ENCODE measurements around the gene TPI1.
"Not testable (repeated sequence)": the region's sequence is repeated elsewhere in the genome, so short reads cannot be mapped to it uniquely, and the experiment has no call there.

TPI1 gene

GRCh38 chr12:6869049-6870021 is 2.0 kb downstream of the TPI1 start:
- no peak for DNase-seq

GRCh38 chr12:6870304-6870703 is 3.0 kb downstream of the TPI1 start:
- DNase-seq = not testable (repeated sequence)

- no peak for DNase-seq
These were observed 4.0 kb downstream of the TPI1 start for GRCh38 chr12:6871052-6871957.

GRCh38 chr12:6872073-6873048 is 5.0 kb downstream of the TPI1 start:
- DNase-seq = peak; percentile 52

GRCh38 chr12:6873094-6874014 is 6.0 kb downstream of the TPI1 start, which contains the start of gene SPSB2:
TSS of gene SPSB2 (minus strand) at chr12:6873303. CDS start at chr12:6872901, 402 bp downstream.
- peak; percentile 97 for DNase-seq

GRCh38 chr12:6874015-6874368 is 6.7 kb downstream of the TPI1 start:
- not testable (repeated sequence) for DNase-seq

GRCh38 chr12:6879824-6880223 is 12.5 kb downstream of the TPI1 start:
- not testable (repeated sequence) for DNase-seq

- DNase-seq = no peak
These were observed 15.9 kb downstream of the TPI1 start for GRCh38 chr12:6883252-6883651.

- no peak for DNase-seq
These were observed 16.4 kb downstream of the TPI1 start for GRCh38 chr12:6883683-6884082.

- DNase-seq = no peak
These were observed 17.2 kb downstream of the TPI1 start for GRCh38 chr12:6884539-6884938.

GRCh38 chr12:6886206-6886999 is 19.1 kb downstream of the TPI1 start:
- not testable (repeated sequence) for DNase-seq

GRCh38 chr12:6887460-6887859 is 20.1 kb downstream of the TPI1 start:
- DNase-seq = no peak

GRCh38 chr12:6888360-6888759 is 21.0 kb downstream of the TPI1 start:
- DNase-seq = no peak

GRCh38 chr12:6888794-6889193 is 21.5 kb downstream of the TPI1 start:
- not testable (repeated sequence) for DNase-seq

GRCh38 chr12:6889775-6890573 is 22.6 kb downstream of the TPI1 start:
- not testable (repeated sequence) for DNase-seq

GRCh38 chr12:6890789-6891645 is 23.7 kb downstream of the TPI1 start:
- peak; percentile 96 for DNase-seq

GRCh38 chr12:6891646-6892001 is 24.3 kb downstream of the TPI1 start:
- no peak for DNase-seq

- not testable (repeated sequence) for DNase-seq
These were observed 25.4 kb downstream of the TPI1 start for GRCh38 chr12:6892683-6893082.

Measured in GOT3 (cell line).